ENCODE data around the gene UQCR11.

The UQCR11 gene

DNA sequence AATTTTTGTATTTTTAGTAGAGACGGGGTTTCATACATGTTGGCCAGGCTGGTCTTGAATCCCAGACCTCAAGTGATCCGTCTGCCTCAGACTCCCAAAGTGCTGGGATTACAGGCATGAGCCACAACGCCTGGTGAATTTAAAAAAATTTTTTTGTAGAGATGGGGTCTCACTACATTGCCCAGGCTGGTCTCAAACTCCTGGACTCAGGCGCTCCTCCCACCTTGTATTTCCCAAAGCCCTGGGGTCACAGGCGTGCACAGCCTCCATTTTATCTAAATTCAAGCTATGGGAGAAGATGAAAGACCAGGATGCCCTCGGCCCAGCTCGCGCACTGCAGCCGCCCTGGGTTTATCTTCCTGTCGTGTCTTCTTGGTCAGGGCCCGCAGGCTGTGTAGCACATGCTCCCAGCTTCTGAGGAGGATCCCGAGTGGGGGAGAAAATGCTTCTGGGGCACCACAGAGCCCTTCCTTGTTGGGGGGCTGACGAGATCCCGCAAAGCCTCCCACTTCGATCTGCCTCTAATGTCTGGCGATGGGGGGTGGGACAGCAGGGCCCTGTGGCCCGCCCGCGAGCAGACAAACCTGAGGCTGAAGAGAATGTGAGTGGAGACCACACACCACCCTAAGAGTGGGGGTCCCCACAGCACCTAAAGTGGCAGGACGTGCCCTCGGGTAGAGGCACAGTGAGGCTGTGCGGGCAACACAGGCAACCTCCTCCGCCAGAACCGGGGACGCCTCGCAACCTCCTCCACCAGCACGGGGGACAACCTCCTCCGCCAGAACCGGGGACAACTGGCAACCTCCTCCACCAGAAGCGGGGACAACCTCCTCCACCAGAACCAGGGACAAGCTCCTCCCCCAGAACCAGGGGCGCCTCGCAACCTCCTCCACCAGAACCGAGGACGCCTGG lies 31.3 kb upstream of the UQCR11 start:
- no peak for TF ChIP-seq CTCF (IDR thresholded peaks at IDR 0.05; ENCODE audit: insufficient read depth, low read length, poor library complexity, severe bottlenecking)
- peaks cover 31% of the 10 kb centered on the region for H3K36me3 ChIP-seq (ENCODE audit: control insufficient read depth, insufficient read depth, low read length)

GRCh38 chr19:1634938-1635243 lies 29.6 kb upstream of the UQCR11 start:
- Histone ChIP-seq H3K36me3 (ENCODE audit: control insufficient read depth, insufficient read depth, low read length) (peaks cover 39% of the 10 kb centered on the region), H3K4me3 (replicated peaks; ENCODE audit: low read depth, low read length) (no peak overlapping the region), H3K27me3 (replicated peaks; ENCODE audit: control insufficient read depth, insufficient read depth, low read length) (no peaks in the 10 kb centered on the region)
- no peak for DNase-seq (ENCODE audit: extremely low read depth, insufficient read length)
- no peak for TF ChIP-seq CTCF (IDR thresholded peaks at IDR 0.05; ENCODE audit: insufficient read depth, low read length, poor library complexity, severe bottlenecking)

More for the DNA sequence above, 31.3 kb upstream of the UQCR11 start:
- no peak for DNase-seq (ENCODE audit: extremely low read depth, insufficient read length)
- H3K27me3 ChIP-seq (replicated peaks; ENCODE audit: control insufficient read depth, insufficient read depth, low read length) = no peaks in the 10 kb centered on the region
- H3K4me3 ChIP-seq (replicated peaks; ENCODE audit: low read depth, low read length) = no peak overlapping the region

DNA sequence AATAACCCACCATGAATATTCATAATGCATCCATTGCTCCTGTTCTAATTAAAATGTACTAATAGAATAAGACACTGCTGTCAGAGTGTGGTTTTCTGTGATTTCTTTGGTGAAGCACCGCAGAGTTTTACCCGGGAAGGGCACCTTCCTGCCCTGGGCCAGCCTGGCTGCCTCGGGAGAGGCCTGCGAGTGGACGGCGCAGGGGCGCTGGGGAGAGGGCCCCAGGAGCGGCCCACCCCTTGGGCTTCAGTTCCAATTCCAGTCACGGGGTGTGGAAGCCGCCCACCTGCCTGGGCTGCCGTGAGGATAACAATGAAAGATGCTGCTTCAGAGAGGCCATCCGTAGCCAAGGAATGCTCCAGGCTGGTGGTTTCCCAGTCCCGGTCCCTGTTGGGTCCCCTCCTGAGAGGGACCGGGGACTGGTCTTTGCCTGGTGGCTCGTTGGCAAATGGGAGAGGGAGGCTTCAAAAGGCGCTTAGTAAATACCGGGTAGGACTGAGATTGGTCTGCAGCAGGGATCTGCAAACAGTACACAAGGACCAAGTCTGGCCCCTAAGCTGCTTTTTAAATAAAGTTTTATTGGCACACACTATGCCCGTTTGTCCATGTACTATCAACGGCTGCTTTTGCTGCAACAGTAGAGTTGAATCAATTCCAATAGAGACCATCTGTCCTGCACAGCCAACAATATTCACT lies 29.1 kb upstream of the UQCR11 start:
- Histone ChIP-seq H3K36me3 (ENCODE audit: control insufficient read depth, insufficient read depth, low read length) (peaks cover 38% of the 10 kb centered on the region), H3K27me3 (replicated peaks; ENCODE audit: control insufficient read depth, insufficient read depth, low read length) (no peaks in the 10 kb centered on the region), H3K4me3 (replicated peaks; ENCODE audit: low read depth, low read length) (no peak overlapping the region)
- no peak for DNase-seq (ENCODE audit: extremely low read depth, insufficient read length)
- TF ChIP-seq CTCF (IDR thresholded peaks at IDR 0.05; ENCODE audit: insufficient read depth, low read length, poor library complexity, severe bottlenecking) = no peak

GRCh38 chr19:1633269-1633826 lies 28.1 kb upstream of the UQCR11 start:
- Histone ChIP-seq H3K27me3 (replicated peaks; ENCODE audit: control insufficient read depth, insufficient read depth, low read length) (no peaks in the 10 kb centered on the region), H3K36me3 (ENCODE audit: control insufficient read depth, insufficient read depth, low read length) (peaks cover 30% of the 10 kb centered on the region), H3K4me3 (replicated peaks; ENCODE audit: low read depth, low read length) (no peak overlapping the region)
- no peak for TF ChIP-seq CTCF (IDR thresholded peaks at IDR 0.05; ENCODE audit: insufficient read depth, low read length, poor library complexity, severe bottlenecking)
- no peak for DNase-seq (ENCODE audit: extremely low read depth, insufficient read length)

DNA sequence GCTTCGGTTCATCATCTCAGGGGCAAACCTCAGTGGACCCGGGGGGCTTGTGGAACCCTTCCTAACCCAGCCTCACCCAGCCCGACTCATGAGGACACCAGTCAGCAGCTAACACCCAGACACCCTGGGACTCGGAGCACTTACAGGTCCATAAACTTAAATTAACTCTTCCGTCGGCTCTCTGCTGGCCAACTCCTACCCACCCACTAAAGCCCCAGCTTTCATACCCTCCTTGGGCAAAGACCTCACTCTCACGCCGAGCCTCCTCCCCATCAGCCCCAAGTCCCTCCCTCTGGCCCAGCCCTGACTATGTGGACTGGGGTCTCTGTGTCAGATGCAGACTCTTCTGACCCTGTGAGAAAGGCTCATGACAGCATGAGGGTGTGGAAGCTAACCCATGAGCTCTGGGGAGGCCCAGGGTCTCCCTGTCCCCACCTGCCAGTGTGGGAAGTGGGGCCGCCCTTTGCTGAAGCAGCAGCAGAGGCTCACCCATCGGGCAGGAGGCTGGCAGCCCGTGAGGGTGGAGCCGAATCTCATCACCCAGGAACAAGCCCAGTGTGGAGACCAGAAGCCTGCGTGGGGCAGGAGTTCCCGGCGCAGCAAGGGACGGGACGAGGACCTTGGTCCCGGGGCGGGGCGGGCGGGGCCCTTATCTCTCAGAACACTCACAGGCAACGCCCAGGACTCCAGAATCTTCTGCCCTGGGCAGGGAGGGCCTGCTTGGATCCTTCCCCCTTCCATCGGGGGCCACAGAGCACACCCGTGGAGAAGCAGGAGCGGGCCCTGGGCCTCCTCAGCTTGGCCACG lies 27.4 kb upstream of the UQCR11 start:
- TF ChIP-seq CTCF (IDR thresholded peaks at IDR 0.05; ENCODE audit: insufficient read depth, low read length, poor library complexity, severe bottlenecking) = no peak
- H3K27me3 ChIP-seq (replicated peaks; ENCODE audit: control insufficient read depth, insufficient read depth, low read length) = no peaks in the 10 kb centered on the region
- H3K36me3 ChIP-seq (ENCODE audit: control insufficient read depth, insufficient read depth, low read length) = peaks cover 29% of the 10 kb centered on the region
- H3K4me3 ChIP-seq (replicated peaks; ENCODE audit: low read depth, low read length) = no peak overlapping the region
- DNase-seq (ENCODE audit: extremely low read depth, insufficient read length) = no peak

Measured in GM06990 (cell line).